Kidney capillary endothelial cell (primary cell): Measurements from ENCODE around the gene AKAP10.
A peak's percentile ranks its signal among the peaks of the same experiment; 100 is the strongest.
"Not testable (repeated sequence)": the region's sequence is repeated elsewhere in the genome, so short reads cannot be mapped to it uniquely, and the experiment has no call there.

Experiments
- DNase-seq: peaks from one replicate; pipeline ENCODE4 v3.0.0-alpha.2; 2018; ENCODE audit warnings: low spot score

The AKAP10 gene

DNA sequence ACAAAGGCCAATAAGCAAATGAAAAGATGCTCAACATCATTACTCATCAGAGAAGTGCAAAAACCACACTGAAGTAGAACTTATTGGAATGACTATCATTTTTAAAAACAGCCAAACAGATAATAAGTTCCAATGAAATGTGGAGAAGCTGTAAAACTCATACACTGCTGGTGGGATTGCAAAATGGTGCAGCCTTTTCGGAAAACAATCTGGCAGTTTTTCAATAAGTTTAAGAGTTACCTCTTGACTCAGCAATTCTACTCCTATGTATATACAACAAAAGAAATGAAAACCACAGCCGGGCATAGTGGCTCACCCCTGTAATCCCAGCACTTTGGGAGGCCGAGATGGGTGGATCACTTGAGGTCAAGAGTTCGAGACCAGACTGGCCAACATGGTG, 49.3 kb downstream of the AKAP10 start:
- DNase-seq = no peak

DNA sequence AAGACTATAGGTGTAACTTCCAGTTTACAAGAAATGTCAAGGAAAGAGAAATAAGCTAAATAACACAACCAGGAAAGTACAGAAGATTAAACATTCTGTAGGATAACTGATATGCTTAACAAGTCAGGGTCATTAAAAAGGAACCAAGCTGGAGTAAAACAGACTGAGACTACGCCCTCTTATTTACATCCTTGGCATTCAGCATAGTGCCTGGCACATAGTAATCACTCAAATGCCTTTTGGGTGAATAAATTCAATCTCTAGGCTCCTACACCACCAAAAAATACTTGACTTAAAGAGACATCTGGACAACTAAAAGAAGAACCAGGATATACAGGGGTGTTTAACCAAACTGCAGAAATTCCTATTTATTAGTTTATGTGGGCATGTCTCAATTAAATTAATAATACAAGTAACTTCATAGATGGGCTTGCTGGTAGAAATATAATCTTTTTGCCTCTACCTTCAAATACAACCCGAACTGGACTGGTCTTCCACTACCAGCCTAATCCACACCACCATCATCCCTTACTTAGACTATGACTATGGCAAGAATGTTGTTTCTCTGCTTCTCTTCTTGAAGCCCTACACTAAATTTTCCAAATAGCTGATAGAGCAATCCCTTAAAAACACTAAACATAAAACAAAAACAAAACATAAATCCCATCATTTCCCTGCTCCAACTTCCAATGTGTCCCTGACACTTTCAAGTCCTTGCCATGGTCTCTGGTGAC, 62.2 kb downstream of the AKAP10 start:
- DNase-seq = no peak

DNA sequence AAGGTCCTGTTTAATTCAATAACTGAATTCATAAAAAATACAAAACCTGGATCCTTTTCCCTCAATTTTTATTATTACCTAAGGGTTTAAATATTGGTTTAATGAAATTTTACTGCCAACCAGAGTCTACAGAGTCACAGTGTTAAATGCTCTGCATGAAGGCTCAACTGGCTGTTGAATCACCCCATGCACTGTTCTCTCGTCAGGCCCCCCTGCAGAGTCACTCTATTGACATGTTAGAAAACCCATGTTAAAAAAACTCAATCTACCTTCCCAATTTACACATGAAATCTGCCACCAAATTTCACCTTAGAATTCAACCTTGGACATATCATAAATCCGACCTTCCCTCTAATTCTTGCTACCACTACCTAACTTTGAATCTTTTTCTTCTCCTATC, 66.6 kb downstream of the AKAP10 start:
- DNase-seq = no peak

DNA sequence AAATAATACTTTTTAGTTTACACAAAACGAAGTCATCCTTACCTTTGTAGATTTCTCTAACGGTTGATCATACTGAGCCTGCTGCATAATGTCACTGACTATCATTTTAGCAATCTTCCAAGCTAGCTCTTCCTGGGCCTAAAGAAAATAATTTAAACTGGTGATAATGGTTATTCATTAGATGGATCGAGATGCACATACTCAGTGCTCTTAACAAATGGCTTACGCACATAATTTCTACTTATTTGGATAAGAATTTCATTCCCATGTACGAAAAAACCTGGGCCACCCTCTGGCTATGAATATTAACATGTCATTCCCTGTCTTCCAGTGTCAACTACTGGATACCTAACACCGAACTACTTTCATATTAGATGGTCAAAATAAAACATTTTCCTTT, 68.5 kb downstream of the AKAP10 start:
- no peak for DNase-seq

DNA sequence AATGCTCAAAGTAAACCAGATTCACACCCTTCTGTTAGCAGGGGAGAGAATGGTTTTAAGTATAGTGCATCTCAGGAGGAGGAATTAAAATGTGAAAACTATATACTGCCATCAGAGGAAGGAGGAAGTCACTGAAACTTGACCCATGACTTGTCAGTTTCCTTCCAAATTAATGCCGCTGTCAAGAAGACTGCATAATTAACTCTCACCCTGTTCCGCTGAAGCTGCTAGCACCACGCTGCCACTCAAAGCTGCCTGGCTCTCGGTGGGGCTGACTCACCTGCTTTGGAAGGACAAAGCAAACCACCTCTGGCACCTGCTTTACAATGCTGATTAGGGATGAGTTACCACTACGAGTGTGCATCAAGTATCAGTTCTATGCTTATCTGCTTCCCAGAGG, 72.1 kb downstream of the AKAP10 start:
- no peak for DNase-seq

DNA sequence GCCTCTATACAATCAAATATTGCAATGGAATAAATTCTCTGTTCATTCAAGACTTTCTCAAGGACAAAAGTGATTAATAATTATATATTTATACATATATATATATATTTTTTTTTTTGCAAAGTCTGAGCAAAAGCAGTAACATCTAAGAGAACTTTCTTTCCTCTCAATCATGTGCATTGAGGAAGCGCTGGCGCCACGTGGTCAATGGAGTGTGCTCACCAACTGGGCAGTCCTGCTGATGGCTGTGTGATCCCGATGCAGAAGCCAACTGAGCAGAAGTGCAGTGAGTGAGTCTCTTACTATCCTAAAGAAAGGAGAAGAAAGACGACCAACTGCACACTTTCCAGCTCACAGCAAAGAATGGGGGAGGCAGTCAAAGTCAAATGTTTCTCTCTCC, 72.7 kb downstream of the AKAP10 start:
- DNase-seq = no peak

DNA sequence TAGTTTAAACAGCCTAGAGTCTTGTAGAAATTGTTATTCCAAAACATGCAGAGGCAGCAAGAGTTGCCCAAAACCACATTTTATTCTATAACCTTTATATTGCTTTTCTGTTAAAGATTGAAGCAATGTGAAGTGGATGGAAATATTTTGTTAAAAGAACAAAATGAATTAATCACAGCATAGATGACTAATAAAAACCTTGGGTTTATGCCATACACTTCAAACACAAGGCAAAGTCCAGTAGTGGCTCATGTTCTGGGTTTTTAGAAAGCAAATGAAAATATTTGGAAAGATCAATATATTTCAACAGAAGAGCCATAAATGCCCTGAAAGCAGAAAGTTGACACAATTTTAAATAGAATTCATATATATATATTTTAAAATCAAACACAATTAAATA, 73.2 kb downstream of the AKAP10 start:
- no peak for DNase-seq

DNA sequence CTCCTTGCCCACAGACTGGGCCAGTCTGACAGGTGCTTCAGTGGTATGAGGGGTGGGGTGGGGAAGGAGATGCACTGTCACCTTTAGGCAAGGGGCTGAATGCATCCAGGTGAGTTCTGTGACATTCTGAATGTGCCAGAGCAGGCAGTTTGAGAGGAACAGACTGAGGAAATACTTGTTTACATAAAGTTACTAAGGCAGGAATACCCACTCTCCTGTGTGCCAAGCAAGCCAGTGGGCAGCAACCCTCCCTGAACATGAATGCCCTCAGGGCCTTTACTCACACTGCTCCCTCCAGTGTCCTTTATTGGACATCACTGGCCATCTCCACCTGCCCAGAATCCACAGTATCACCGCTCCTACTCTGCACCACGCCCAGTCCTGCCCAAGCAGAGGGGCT, 76.8 kb downstream of the AKAP10 start:
- DNase-seq = no peak

DNA sequence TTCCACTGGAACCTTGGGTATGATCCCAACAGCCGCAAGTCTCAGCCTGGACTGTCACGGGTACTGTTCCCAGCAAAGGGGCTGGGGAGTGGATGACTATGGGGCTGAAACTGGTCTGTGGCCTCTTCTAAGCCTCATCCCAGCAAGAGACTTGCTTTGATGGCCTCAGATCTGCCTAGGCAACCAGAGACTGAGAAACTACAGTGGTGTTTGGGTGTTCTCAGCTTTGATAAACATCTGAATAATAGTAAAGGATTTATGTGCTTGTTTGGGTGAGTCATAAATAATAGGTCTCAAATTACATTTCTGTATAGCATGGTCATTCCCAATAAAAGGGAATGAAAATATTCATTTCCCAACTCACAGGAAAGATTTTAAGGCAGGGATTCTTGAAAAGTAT, 79.7 kb downstream of the AKAP10 start:
- DNase-seq = no peak

DNA sequence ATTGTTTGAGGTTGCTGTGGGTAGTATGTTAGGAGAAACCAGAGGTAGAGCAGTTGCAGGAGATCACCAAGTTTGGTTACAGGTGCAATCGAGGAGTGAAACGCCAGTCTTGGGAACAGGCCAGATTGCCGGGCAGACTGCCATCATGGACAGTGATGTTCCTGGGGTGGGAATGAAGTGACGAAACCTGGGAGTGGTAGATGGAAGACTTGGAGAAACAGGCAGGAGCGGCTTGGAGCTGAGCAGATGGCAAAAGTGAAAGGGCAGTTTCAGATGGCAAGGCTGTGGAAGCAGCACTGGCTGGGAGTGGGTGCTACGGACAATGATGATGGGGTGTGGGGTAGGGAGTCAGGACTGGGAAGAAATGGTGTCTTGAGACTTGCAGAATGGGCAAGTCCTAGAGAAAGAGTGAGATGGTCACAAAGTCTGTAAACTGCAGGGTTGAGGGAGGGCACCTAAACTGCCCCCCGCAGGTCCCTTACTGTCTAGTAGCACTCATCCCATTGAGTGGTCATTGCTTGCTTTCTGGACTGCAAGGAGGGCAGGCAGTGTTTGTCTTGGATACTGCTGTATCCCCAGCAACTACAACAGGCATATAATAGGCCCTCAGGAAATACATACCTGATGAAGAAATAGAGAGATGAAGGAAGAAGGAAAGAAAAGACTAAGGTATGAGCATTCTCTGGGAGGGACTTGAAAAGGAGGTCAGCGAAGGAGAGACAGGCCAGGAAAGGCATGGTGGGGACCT, 80.4 kb downstream of the AKAP10 start:
- DNase-seq = no peak

DNA sequence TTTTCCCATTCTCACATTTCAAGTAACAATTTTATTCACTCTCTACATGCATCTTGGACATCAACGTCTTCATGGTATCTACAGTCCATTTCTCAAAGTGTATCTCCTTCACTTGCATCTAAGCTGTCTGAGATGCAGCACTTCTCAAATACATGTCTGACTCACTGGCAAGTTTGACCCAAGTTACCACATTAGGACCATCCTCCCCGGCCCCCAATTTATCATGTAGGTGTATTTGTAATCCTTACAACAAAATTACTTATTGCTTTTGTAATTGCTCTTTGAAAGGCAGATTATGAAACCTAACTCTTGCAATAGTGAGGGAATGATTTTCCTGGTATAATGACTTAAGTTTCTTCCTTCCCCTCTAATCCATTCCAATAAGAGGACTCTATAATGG, 80.9 kb downstream of the AKAP10 start:
- DNase-seq = no peak

DNA sequence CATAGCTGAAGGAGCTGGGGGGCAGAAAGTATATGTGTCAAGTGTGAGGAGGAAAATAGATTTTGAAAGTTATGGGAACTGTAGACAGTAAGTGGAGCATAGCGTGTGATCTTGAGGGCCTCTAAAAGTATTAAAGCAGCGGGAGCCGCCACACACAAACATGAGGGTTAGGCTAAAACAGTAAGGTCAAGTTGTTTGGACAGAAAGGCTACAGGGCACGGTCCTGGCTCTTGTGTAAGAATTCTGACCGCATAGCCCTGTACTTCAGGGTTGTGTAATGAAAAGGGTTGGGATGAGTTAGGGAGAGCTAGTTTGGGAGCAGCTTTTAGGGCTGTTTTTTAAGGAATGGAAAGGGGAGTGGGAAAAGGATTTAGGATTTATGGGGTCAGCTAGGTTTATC, 87.1 kb downstream of the AKAP10 start:
- not testable (repeated sequence) for DNase-seq

DNA sequence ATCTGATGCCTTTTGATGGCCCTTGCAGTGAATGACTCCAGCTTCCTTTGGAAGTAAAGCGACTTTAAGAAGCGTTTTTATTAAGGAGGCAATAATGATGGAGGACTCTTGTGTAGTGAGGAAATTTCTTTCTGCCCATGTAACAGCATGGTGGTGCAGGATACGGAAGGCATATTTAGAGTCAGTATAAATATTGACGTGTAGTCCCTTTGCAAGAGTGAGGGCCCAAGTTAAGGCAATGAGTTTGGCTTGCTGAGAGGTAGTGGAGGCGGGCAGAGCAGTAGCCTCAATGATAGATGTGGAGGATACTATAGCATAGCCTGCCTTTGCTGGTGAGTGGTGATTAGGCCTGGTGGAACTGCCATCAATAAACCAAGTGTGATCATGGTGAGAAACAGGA, 87.6 kb downstream of the AKAP10 start:
- not testable (repeated sequence) for DNase-seq

DNA sequence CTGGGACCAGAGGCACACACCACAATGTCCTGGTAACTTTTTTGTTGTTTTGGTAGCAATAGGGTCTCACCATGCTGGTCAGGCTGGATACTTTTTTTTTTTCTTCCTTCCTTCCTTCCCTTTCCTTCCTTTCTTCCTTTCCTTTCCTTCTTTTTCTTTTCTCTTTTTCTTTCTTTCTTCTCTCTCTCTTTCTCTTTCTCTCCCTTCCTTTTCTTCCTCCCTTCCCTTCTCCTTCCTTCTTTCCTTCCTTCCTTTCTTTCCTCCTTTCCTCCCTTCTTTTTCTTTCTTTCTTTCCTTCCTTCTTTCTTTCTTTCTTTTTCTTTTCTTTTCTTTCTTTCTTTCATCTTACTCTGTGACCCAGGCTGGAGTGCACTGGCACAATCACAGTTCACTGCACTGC, 91.5 kb downstream of the AKAP10 start:
- no peak for DNase-seq

DNA sequence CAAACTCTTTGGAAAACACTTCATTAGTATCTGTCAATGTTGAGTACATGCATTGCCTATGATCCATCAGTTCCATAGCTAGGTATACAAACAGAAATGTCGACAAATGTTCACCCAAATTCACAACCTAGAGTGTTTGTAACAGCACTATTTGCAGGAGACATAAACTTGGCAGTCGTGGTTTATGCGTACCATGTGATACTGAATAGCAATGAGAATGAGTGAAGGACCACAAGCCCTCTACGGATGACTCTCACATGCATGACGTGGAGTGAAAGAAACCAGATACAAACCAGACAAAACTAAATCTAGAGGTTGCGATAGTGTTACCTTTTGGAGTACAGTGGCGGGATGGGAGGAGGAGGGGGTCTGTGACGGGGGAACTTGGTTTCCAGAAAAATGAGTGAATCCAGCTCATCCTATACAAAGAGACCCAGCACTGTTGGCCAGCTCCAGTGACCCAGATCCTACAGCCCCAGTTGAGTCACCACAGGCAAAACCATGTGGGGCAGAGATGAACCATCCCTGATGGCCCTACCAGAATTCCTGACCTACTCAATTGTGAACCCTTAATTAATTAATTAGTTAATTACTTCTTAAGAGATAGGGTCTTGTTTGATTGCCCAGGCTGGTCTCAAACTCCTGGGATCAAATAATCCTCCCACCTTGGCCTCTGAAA, 94.0 kb downstream of the AKAP10 start:
- no peak for DNase-seq

DNA sequence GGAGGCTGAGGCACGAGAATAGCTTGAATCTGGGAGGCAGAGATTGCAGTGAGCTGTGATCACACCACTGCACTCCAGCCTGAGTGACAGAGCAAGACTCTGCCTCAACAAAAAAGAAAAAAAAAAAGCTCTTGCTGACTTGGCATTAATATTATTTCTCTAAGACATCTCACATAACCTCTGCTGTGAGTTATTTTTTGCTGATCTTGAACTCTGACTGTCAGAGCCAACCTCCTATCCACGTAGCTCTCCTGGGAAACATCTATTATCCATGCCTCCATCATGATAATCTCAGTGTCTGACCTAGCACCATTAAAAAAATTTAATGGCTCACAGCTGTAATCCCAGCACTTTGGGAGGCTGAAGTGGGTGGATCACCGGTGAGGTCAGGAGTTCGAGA, 97.2 kb downstream of the AKAP10 start:
- DNase-seq = no peak

DNA sequence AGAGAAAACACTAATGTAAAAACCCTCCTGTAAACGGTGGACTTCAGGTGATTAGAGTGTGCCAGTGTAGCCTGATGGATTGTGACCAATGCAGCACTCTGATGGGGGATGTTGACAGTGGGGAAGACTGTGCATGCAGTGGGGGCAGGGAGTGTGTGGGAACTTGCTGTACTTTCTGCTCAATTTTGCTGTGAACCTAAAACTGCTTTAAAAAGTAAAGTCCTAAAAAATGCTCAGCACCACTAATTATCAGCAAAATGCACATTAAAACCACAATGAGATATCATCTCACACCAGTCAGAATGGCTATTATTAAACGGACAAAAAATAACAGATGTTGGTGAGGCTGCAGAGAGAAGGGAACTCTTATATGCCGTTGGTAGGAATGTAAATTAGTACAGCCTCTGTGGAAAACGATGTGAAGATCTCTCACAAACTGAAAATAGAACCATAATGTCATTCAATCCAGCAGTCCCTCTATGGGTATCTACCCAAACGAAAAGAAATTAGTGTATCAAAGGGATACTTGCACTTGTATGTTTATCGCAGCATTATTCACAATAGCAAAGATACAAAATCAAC, 100.2 kb downstream of the AKAP10 start:
- no peak for DNase-seq

DNA sequence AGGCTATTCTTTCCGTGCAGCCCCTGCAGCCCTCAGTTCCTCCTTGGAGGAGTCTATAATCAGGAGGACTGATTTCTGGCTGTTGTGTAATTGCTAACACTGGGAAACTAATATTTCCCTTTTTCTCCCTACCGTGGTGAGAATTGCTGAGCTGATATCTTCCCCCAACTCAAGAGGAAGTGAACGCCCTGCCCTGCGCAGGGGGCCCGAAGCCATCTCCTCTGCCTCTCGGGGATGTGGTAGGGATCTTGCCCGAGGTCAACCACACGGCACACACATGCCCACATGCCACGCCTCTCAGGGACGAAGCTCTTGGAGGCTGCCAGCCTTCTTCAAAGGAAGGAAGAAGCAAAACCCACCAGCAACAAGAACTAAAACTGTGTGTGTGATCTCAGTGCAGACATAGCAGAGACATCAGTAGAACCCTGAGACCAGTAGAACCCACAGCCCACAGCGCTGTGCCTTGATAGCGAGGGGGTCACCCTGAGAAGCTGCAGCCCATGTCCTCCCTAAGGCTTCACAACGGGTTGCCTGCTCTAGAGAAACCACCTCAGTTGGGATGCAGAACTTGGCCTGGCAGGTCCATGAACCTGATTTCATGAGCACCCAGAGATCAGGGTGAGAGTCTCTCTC, 101.0 kb downstream of the AKAP10 start:
- DNase-seq = no peak

DNA sequence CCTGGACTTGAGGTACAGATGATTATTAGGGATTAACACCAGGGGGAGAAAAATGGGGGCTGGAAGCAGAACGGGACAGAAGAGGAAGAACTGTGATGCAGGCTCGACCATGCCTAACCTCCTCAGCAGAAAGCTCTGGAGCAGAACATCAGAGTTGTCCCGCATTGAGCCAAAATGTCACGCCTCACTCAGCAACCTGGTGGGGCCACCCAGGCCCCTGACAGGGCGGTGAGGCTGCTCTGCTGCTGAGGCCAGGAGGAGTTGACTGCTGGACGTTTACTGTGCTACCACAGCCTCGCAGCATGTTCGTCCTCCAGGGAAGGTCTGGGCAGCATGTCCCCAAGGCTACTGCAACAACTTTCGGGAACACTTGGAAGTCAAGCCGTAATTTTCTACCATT, 103.4 kb downstream of the AKAP10 start:
- no peak for DNase-seq

DNA sequence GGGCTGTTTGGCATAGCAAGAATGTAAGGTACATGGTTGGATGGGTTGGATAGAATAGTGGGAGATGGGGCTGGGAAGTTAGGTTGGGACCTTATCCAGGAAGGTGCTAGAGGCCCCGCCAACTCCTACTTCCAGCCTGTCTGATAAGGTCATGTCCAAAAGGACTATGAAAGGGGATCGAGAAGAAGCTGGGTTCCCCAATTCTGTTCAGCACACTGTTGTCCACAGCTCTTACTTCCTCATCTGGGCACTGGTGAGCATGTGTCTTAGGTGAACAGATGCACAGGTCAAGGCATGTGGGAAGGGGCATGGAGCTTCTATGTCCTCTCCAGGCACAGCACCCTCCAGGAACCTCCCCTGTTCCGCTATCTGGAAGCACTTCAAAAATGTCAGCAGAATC, 104.3 kb downstream of the AKAP10 start:
- no peak for DNase-seq

DNA sequence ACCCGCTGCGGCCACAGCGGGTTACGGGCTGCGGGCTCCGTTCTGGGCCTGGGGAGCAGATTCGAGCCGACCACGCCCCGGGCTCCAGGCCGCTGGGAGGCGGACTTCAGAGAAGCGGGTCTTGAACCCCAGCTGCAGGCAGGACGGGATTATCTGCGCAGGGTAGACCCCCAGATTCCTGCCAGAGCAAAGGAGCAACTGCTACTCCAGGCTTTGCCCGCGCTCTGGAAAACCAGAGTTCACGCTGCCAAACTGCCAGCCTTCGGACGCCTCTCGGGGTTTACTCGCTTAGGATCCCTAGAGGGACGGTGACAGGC, 109.6 kb downstream of the AKAP10 start:
- DNase-seq = no peak

DNA sequence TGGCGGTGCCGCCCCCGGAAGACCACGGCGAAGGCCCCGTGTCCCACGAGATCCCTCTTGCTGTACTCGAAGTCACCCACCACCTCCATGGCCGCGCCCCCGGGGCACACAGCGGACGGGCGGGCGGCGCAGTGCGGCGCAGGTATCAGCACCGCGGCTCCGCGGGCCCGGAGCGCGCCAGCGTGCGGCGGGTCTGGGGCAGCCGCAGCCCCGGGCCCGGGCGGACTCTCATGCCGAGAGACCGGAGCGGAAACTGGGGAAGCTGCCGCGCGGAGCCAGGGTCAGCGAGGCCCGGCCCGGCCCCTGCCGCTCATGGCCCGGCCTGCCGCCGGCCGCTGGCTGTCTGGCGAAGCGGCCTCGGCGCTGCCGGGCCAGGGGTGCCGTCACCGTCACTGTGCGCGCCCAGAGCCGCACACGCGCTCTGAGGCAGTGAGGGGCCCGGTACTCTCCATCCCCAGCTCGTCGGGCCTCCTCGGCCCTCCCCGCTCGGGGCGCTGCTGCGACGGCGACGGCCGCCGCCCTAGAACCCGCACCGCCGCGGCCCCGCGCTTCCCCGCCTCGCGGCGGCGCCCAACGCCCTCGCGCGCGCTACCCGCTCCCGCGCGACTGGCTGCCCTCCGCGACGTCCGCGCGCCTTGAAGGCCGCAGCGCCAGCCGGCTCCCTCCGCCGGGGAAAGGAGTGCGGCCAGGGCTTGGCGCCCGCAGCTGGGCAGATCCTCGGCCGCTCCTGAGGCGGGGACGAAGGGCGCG, 110.1 kb downstream of the AKAP10 start, which contains the start of gene ULK2:
Gene ULK2 (minus strand): TSS at position 608 of the 750 bp plus-strand sequence. CDS start 519 bp downstream, at position 89.
- peak; percentile 47 for DNase-seq
